ENCODE measurements around the gene ALPL. TPM values are rescaled to one million over a fixed set of nuclear protein-coding genes. Genes with fewer than 3 reads are reported as not detected.

ALPL gene
- total RNA-seq, 2 experiments from 2014 or later: not detected

GRCh38 chr1:21593231-21593630 lies 84.0 kb downstream of the ALPL start:
- ChIA-PET CTCF (no interaction called here), POLR2A (no interaction called here)
- DNase-seq: no peak
- no peaks in the 10 kb centered on the region for H3K36me3 Mint-ChIP-seq (ENCODE audit: low read depth)
- H3K27ac Mint-ChIP-seq: no peak overlapping the region
- H3K4me1 Mint-ChIP-seq (ENCODE audit: low read depth): peaks cover 4% of the 10 kb centered on the region
- no peak for ATAC-seq
- TF ChIP-seq CTCF (IDR thresholded peaks at IDR 0.05): no peak
- H3K9me3 Mint-ChIP-seq: no peaks in the 10 kb centered on the region
- intact Hi-C loops (cut with micrococcal nuclease): no loop called here
- H3K27me3 Mint-ChIP-seq: peaks cover 2% of the 10 kb centered on the region
- no peak overlapping the region for H3K4me3 Mint-ChIP-seq

- Mint-ChIP-seq H3K27me3 (peaks cover 2% of the 10 kb centered on the region), H3K27ac (no peak overlapping the region), H3K4me3 (no peak overlapping the region), H3K4me1 (ENCODE audit: low read depth) (peaks cover 4% of the 10 kb centered on the region), H3K9me3 (no peaks in the 10 kb centered on the region), H3K36me3 (ENCODE audit: low read depth) (no peaks in the 10 kb centered on the region)
- ChIA-PET POLR2A (no interaction called here), CTCF (interaction anchor here (1.5 kb wide), 1 partner anchor 15 kb away, joined by 3 read pairs; no protein-coding TSS in a partner anchor)
- DNase-seq (no peak), ATAC-seq (no peak)
- no peak for TF ChIP-seq CTCF (IDR thresholded peaks at IDR 0.05)
- intact Hi-C loops (cut with micrococcal nuclease): no loop called here
Measured at GRCh38 chr1:21594501-21594900, 85.3 kb downstream of the ALPL start.

GRCh38 chr1:21594935-21595897 lies 86.0 kb downstream of the ALPL start:
- ATAC-seq (peak; percentile 74), DNase-seq (peak; percentile 83)
- Mint-ChIP-seq H3K4me1 (ENCODE audit: low read depth) (peaks cover 4% of the 10 kb centered on the region), H3K9me3 (no peaks in the 10 kb centered on the region), H3K36me3 (ENCODE audit: low read depth) (no peaks in the 10 kb centered on the region), H3K4me3 (no peak overlapping the region), H3K27me3 (peaks cover 2% of the 10 kb centered on the region), H3K27ac (no peak overlapping the region)
- intact Hi-C loops (cut with micrococcal nuclease): no loop called here
- ChIA-PET POLR2A (no interaction called here), CTCF (interaction anchor here (0.5 to 1.5 kb wide), 6 partner anchors 16 to 1719 kb away, joined by 3 to 4 read pairs (median 3); no protein-coding TSS in a partner anchor)
- peak; percentile 83 for TF ChIP-seq CTCF (IDR thresholded peaks at IDR 0.05)

GRCh38 chr1:21596174-21596573 lies 87.0 kb downstream of the ALPL start:
- no peak overlapping the region for H3K27ac Mint-ChIP-seq
- CTCF ChIA-PET: interaction anchor here (0.5 to 1.1 kb wide), 5 partner anchors 63 to 1720 kb away, joined by 3 read pairs; no protein-coding TSS in a partner anchor
- no peak overlapping the region for H3K4me3 Mint-ChIP-seq
- ATAC-seq (no peak), DNase-seq (no peak)
- intact Hi-C loops (cut with micrococcal nuclease): no loop called here
- no peaks in the 10 kb centered on the region for H3K9me3 Mint-ChIP-seq
- TF ChIP-seq CTCF (IDR thresholded peaks at IDR 0.05): no peak
- POLR2A ChIA-PET: interaction anchor here (0.8 kb wide), 1 partner anchor 367 kb away, joined by 3 read pairs; no protein-coding TSS in a partner anchor
- no peaks in the 10 kb centered on the region for H3K27me3 Mint-ChIP-seq
- H3K36me3 Mint-ChIP-seq (ENCODE audit: low read depth): no peaks in the 10 kb centered on the region
- no peaks in the 10 kb centered on the region for H3K4me1 Mint-ChIP-seq (ENCODE audit: low read depth)

- Mint-ChIP-seq H3K36me3 (ENCODE audit: low read depth) (no peaks in the 10 kb centered on the region), H3K4me1 (ENCODE audit: low read depth) (no peaks in the 10 kb centered on the region), H3K27me3 (no peaks in the 10 kb centered on the region), H3K4me3 (no peak overlapping the region), H3K27ac (no peak overlapping the region), H3K9me3 (no peaks in the 10 kb centered on the region)
- no peak for ATAC-seq
- TF ChIP-seq CTCF (IDR thresholded peaks at IDR 0.05): no peak
- DNase-seq: no peak
- ChIA-PET POLR2A (interaction anchor here (0.8 kb wide), 1 partner anchor 367 kb away, joined by 3 read pairs; no protein-coding TSS in a partner anchor), CTCF (interaction anchor here (0.9 to 1.1 kb wide), 2 partner anchors 62 to 280 kb away, joined by 3 read pairs; no protein-coding TSS in a partner anchor)
- intact Hi-C loops (cut with micrococcal nuclease): no loop called here
Measured at GRCh38 chr1:21596628-21597027, 87.4 kb downstream of the ALPL start.
